Neuronal stem cell (in vitro differentiated cells): ENCODE measurements around the gene CCT2.

ENCODE experiments used
- DNase-seq: peaks from one replicate; pipeline ENCODE4 v3.0.0-alpha.2; 2013; ENCODE audit warnings: low spot score
- H2AFZ ChIP-seq: one replicate; pipeline ENCODE4 v1.6.1; 2013; ENCODE audit warnings: mild to moderate bottlenecking, low read length, inconsistent platforms
- H2AK5ac ChIP-seq: 2 replicates; pipeline ENCODE4 v1.6.1; 2013; ENCODE audit warnings: low read depth, mild to moderate bottlenecking, inconsistent platforms, low read length, moderate library complexity, mixed read lengths
- H2BK120ac ChIP-seq: 2 replicates; pipeline ENCODE4 v1.6.1; 2013; ENCODE audit warnings: low read depth, mild to moderate bottlenecking, inconsistent platforms, low read length, moderate library complexity, mixed read lengths
- H2BK12ac ChIP-seq: one replicate; pipeline ENCODE4 v1.6.1; 2013; ENCODE audit warnings: low read length, inconsistent platforms
- H2BK15ac ChIP-seq: 2 replicates; pipeline ENCODE4 v1.6.1; 2013; ENCODE audit warnings: mild to moderate bottlenecking, low read length, inconsistent platforms, mixed read lengths
- H2BK5ac ChIP-seq: one replicate; pipeline ENCODE4 v1.6.1; 2013; ENCODE audit warnings: inconsistent platforms, mild to moderate bottlenecking, low read length, moderate library complexity
- H3K14ac ChIP-seq: one replicate; pipeline ENCODE4 v1.6.1; 2013; ENCODE audit warnings: low read length, inconsistent platforms
- H3K18ac ChIP-seq: 2 replicates; pipeline ENCODE4 v1.6.1; 2013; ENCODE audit warnings: low read length, inconsistent platforms
- H3K23ac ChIP-seq: 2 replicates; pipeline ENCODE4 v1.6.1; 2013; ENCODE audit warnings: low read depth, mild to moderate bottlenecking, mixed read lengths, low read length, inconsistent platforms; ENCODE audit not compliant: poor library complexity
- H3K27ac ChIP-seq: replicated peaks from 3 replicates; pipeline ENCODE4 v1.5.1; 2013; ENCODE audit warnings: low read length, inconsistent platforms
- H3K27me3 ChIP-seq, 3 experiments: 2 replicates each; pipeline ENCODE4 v1.6.1; 2013; ENCODE audit warnings: low read length in 3 of 3, mild to moderate bottlenecking in 2 of 3, inconsistent platforms in 1 of 3, low read depth in 1 of 3, mixed read lengths in 1 of 3, moderate library complexity in 1 of 3; ENCODE audit not compliant: control insufficient read depth in 3 of 3, insufficient read depth in 3 of 3
- H3K36me3 ChIP-seq, 2 donors: replicated peaks in 1 of 2; 2 replicates each; pipeline ENCODE4 v1.6.1; 2013; ENCODE audit warnings: low read length in 2 of 2; ENCODE audit not compliant: control insufficient read depth in 2 of 2, insufficient read depth in 2 of 2
- H3K4ac ChIP-seq: 2 replicates; pipeline ENCODE4 v1.6.1; 2013; ENCODE audit warnings: inconsistent platforms, mild to moderate bottlenecking, low read length, moderate library complexity
- H3K4me1 ChIP-seq, 2 donors: 1 replicate in 1 of 2; 2 replicates in 1 of 2; pipeline ENCODE4 v1.6.1; 2013; ENCODE audit warnings: low read length in 2 of 2, low read depth in 1 of 2; ENCODE audit not compliant: control insufficient read depth in 2 of 2, insufficient read depth in 1 of 2
- H3K4me2 ChIP-seq: one replicate; pipeline ENCODE4 v1.6.1; 2013; ENCODE audit warnings: mild to moderate bottlenecking, low read length, inconsistent platforms; ENCODE audit not compliant: insufficient read depth, poor library complexity, severe bottlenecking
- H3K4me3 ChIP-seq, 2 donors: 2 replicates each; pipeline ENCODE4 v1.5.1; 2013; ENCODE audit warnings: low read length in 2 of 2, mild to moderate bottlenecking in 2 of 2, inconsistent platforms in 1 of 2, moderate library complexity in 1 of 2
- H3K79me1 ChIP-seq: one replicate; pipeline ENCODE4 v1.6.1; 2013; ENCODE audit warnings: low read depth, mild to moderate bottlenecking, inconsistent platforms, low read length, moderate library complexity
- H3K9ac ChIP-seq: one replicate; pipeline ENCODE4 v1.6.1; 2013; ENCODE audit warnings: mild to moderate bottlenecking, low read depth, low read length, inconsistent platforms; ENCODE audit not compliant: poor library complexity
- H3K9me3 ChIP-seq, 2 donors: replicated peaks in 1 of 2; 2 replicates each; pipeline versions ENCODE3 to v1.6.1; 2013; ENCODE audit warnings: low read length in 2 of 2, mild to moderate bottlenecking in 2 of 2, inconsistent platforms in 1 of 2, low read depth in 1 of 2, mixed read lengths in 1 of 2, moderate library complexity in 1 of 2; ENCODE audit not compliant: control insufficient read depth in 2 of 2, insufficient read depth in 1 of 2
- H4K8ac ChIP-seq: one replicate; pipeline ENCODE4 v1.6.1; 2013; ENCODE audit warnings: low read depth, mild to moderate bottlenecking, inconsistent platforms, low read length, moderate library complexity
- H4K91ac ChIP-seq: one replicate; pipeline ENCODE4 v1.6.1; 2013; ENCODE audit warnings: low read length, low read depth, mild to moderate bottlenecking, inconsistent platforms; ENCODE audit not compliant: poor library complexity
- WGBS, 2 donors: extraction: QIAGEN DNeasy Blood & Tissue Kit; methylation state at CpG; one replicate each; pipeline ENCODE4 v1.1.7; 2013; ENCODE audit warnings: missing lambda C conversion rate in 2 of 2, mixed read lengths in 1 of 2; ENCODE audit not compliant: insufficient read length in 2 of 2, insufficient replicate concordance in 1 of 2; ENCODE audit errors: extremely low coverage in 2 of 2; 5-methylcytosine and 5-hydroxymethylcytosine counted together

Gene CCT2

DNA sequence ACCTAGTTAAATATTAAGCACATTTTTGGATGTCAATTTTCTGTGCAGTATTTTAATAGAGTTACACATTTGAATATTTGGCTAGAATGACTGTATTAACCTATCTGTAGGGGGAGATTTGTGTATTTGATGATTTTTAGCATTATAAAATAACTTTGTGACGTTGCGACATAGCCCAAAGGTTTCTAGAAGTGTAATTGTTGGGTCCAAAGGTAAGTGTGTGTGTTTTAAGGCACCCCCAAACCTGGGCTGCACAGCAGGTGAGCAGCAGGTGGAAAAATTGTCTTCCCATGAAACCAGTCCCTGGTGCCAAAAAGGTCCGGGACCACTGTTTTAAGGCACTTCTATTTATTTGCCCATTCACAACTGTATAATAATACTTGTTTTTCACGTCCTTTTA is 3.3 kb downstream of the CCT2 start:
- H3K27ac ChIP-seq, result no peak overlapping the region
- H2BK15ac ChIP-seq, result no peak overlapping the region
- peaks cover 2% of the 10 kb centered on the region for H3K79me1 ChIP-seq
- H2AK5ac ChIP-seq, result no peak overlapping the region
- H3K4ac ChIP-seq, result no peak overlapping the region
- DNase-seq, result no peak
- no peak overlapping the region for H2BK120ac ChIP-seq
- no peak overlapping the region for H3K9ac ChIP-seq
- no peak overlapping the region for H3K18ac ChIP-seq
- no peak overlapping the region for H3K23ac ChIP-seq
- no peak overlapping the region for H2AFZ ChIP-seq
- no peaks in the 10 kb centered on the region for H3K9me3 ChIP-seq
- H2BK12ac ChIP-seq, result no peak overlapping the region
- H2BK5ac ChIP-seq, result no peak overlapping the region
- WGBS, 2 donors, result no CpG with 5 or more reads among the region's 4 CpGs
- no peak overlapping the region for H3K4me2 ChIP-seq
- H3K27me3 ChIP-seq, result no peaks in the 10 kb centered on the region
- H4K91ac ChIP-seq, result no peak overlapping the region
- peaks cover 30 to 76% of the 10 kb centered on the region in 2 donors for H3K36me3 ChIP-seq
- H4K8ac ChIP-seq, result no peak overlapping the region
- H3K4me1 ChIP-seq, result peaks cover 0 to 2% of the 10 kb centered on the region in 2 donors
- no peak overlapping the region for H3K4me3 ChIP-seq
- H3K14ac ChIP-seq, result no peak overlapping the region

GRCh38 chr12:69589082-69589481 is 3.8 kb downstream of the CCT2 start:
- Histone ChIP-seq H3K27ac (no peak overlapping the region), H3K4me3 (no peak overlapping the region), H2BK12ac (no peak overlapping the region), H3K79me1 (peaks cover 2% of the 10 kb centered on the region), H3K9ac (no peak overlapping the region), H3K4ac (no peak overlapping the region), H2BK15ac (no peak overlapping the region), H3K36me3 (peaks cover 33 to 81% of the 10 kb centered on the region in 2 donors), H3K23ac (no peak overlapping the region), H4K91ac (no peak overlapping the region), H4K8ac (no peak overlapping the region), H2BK120ac (no peak overlapping the region), H3K4me1 (peaks cover 0 to 2% of the 10 kb centered on the region in 2 donors), H2BK5ac (no peak overlapping the region), H3K14ac (no peak overlapping the region), H3K9me3 (no peaks in the 10 kb centered on the region), H3K4me2 (no peak overlapping the region), H3K18ac (no peak overlapping the region), H3K27me3 (no peaks in the 10 kb centered on the region), H2AK5ac (no peak overlapping the region), H2AFZ (no peak overlapping the region)
- no peak for DNase-seq
- WGBS, 2 donors, result no CpG with 5 or more reads among the region's 2 CpGs

- peaks cover 33 to 100% of the 10 kb centered on the region in 2 donors for H3K36me3 ChIP-seq
- no CpG with 5 or more reads among the region's 2 CpGs for WGBS, 2 donors
Observed at GRCh38 chr12:69595689-69596088, 10.4 kb downstream of the CCT2 start.

DNA sequence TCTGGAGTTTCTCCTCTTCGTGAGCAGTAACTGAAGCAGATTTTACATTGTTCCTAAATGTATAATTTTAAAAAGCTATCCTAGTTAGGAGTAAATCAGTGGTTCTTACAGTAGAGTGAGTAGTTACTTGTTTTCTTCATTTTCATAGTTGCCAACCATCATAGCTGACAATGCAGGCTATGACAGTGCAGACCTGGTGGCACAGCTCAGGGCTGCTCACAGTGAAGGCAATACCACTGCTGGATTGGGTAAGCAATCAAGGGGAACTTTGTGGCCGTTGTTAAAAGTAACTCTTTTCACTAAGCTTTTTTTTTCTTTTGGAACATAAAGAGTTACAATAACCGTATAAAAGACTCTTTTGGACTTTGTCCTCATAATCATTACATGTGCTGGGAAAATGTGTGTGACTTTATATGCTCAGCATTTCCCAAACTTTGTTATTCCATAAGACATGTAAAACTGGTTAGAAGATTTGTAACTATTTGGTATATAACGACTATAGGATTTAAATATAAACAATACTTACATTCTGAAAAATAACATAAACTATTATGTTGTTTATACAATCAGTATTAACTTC is 13.0 kb downstream of the CCT2 start:
- Histone ChIP-seq H4K8ac (no peak overlapping the region), H3K4me2 (no peak overlapping the region), H2BK12ac (no peak overlapping the region), H3K4ac (no peak overlapping the region), H3K23ac (no peak overlapping the region), H3K14ac (no peak overlapping the region), H3K27ac (no peak overlapping the region), H3K4me1 (no peaks in the 10 kb centered on the region), H2BK5ac (no peak overlapping the region), H3K4me3 (no peak overlapping the region), H4K91ac (no peak overlapping the region), H3K9ac (no peak overlapping the region), H2BK15ac (no peak overlapping the region), H3K27me3 (no peaks in the 10 kb centered on the region), H3K9me3 (no peaks in the 10 kb centered on the region), H3K36me3 (peaks cover 33 to 100% of the 10 kb centered on the region in 2 donors), H3K18ac (no peak overlapping the region), H3K79me1 (peaks cover 2% of the 10 kb centered on the region), H2AK5ac (no peak overlapping the region), H2AFZ (no peak overlapping the region), H2BK120ac (no peak overlapping the region)
- no peak for DNase-seq
- no CpG with 5 or more reads among the region's 4 CpGs for WGBS, 2 donors

More at GRCh38 chr12:69595689-69596088, 10.4 kb downstream of the CCT2 start:
- no peak overlapping the region for H2BK5ac ChIP-seq
- no peak overlapping the region for H2AK5ac ChIP-seq
- no peak overlapping the region for H3K18ac ChIP-seq
- H2BK12ac ChIP-seq, result no peak overlapping the region
- no peak overlapping the region for H3K4me2 ChIP-seq
- H2BK120ac ChIP-seq, result no peak overlapping the region
- no peak overlapping the region for H4K8ac ChIP-seq
- H3K9ac ChIP-seq, result no peak overlapping the region
- no peaks in the 10 kb centered on the region for H3K4me1 ChIP-seq
- no peak overlapping the region for H2AFZ ChIP-seq
- peaks cover 2% of the 10 kb centered on the region for H3K79me1 ChIP-seq
- no peak overlapping the region for H3K4me3 ChIP-seq
- H3K23ac ChIP-seq, result no peak overlapping the region
- H3K27ac ChIP-seq, result no peak overlapping the region
- no peak overlapping the region for H2BK15ac ChIP-seq
- H4K91ac ChIP-seq, result no peak overlapping the region
- H3K9me3 ChIP-seq, result no peaks in the 10 kb centered on the region
- no peaks in the 10 kb centered on the region for H3K27me3 ChIP-seq
- no peak overlapping the region for H3K4ac ChIP-seq
- no peak overlapping the region for H3K14ac ChIP-seq
- DNase-seq, result no peak
